ENCODE data around the gene ARHGAP33. TPM values are rescaled to one million over a fixed set of nuclear protein-coding genes. Genes with fewer than 3 reads are reported as not detected.

ARHGAP33 gene
- total RNA-seq = 5.9 and 6.3 TPM in 2 replicates

DNA sequence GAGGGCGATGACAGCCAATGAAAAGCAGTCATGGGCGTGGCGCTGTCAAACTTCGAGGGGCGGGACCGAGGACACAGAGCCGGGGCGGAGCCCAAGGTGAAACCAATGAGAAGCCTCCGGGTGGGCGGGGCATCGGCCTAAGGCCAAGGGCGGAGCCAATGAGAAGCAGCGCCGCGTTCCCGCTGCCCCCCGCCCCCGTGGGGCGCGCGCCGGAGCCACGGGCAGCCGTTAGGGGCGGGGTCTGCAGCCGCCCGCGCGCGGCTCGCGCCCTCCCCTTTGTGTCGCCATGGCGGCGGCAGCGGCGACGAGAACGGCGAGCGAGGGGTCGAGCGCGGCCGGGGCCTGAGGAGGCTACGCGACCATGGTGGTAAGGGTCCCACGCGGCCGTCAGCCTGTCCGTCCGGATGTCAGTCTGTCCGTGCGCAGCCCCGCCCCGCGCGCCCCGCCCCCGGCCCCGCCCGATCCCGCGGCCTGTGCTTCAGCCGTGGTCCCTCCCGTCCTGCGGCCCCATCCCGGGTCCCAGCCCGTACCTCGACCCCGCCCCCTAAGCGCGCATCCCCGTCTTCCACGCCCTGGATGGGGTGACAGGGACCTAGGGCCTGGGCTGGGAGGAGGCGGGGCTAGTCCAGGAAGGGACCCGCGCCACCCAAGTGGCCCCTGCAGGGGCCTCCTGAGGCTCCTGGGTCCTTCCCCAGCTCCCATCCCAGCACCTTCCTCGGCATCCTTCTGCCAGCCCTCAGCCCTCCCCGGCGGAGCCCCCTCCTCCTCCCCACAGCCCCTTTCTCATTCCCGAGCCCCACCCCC, at the start of gene ARHGAP33:
TSS of gene ARHGAP33 (plus strand) at position 267 of the 804 bp plus-strand sequence. CDS start at position 362, 95 bp downstream.

GRCh38 chr19:35742121-35742724, 33.1 kb upstream of the ARHGAP33 start, which contains the start of gene IGFLR1:
Gene IGFLR1, minus strand, starts transcription at chr19:35742452. Its CDS starts 1,272 bp downstream, at chr19:35741180.

DNA sequence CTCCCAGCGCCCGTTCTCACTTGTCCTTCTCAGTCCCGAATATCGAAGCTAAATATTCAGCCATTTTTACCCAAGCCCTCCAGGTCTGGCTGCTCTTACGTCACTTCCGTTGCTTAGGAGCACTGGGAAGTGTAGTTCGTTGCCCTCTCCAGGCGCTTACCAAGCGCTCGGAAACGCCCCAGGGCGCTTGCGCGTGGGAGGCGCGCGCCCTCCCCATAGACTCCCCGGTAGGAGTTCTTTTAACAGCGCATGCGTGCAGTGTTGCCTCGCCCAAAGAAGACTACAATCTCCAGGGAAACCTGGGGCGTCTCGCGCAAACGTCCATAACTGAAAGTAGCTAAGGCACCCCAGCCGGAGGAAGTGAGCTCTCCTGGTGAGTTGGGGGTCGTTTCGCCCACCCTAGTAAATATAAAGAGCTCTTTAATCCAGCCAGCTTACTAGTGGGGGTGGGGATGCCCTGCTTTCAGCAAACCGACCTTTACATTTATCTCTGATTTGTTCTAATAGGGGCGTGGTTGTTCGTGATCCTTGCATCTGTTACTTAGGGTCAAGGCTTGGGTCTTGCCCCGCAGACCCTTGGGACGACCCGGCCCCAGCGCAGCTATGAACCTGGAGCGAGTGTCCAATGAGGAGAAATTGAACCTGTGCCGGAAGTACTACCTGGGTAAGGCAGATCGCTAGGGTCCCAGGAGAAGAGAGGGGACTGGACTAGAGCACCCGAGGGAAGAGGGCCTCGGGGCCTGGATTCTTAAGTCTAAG, 29.9 kb upstream of the ARHGAP33 start, which contains the start of the genes PSENEN and U2AF1L4:
TSS of gene PSENEN (plus strand) at position 324 of the 759 bp plus-strand sequence. CDS start at position 604, 280 bp downstream.
TSS of gene U2AF1L4 (minus strand) at position 91 of the 759 bp plus-strand sequence. CDS start at position 64, 27 bp downstream.

DNA sequence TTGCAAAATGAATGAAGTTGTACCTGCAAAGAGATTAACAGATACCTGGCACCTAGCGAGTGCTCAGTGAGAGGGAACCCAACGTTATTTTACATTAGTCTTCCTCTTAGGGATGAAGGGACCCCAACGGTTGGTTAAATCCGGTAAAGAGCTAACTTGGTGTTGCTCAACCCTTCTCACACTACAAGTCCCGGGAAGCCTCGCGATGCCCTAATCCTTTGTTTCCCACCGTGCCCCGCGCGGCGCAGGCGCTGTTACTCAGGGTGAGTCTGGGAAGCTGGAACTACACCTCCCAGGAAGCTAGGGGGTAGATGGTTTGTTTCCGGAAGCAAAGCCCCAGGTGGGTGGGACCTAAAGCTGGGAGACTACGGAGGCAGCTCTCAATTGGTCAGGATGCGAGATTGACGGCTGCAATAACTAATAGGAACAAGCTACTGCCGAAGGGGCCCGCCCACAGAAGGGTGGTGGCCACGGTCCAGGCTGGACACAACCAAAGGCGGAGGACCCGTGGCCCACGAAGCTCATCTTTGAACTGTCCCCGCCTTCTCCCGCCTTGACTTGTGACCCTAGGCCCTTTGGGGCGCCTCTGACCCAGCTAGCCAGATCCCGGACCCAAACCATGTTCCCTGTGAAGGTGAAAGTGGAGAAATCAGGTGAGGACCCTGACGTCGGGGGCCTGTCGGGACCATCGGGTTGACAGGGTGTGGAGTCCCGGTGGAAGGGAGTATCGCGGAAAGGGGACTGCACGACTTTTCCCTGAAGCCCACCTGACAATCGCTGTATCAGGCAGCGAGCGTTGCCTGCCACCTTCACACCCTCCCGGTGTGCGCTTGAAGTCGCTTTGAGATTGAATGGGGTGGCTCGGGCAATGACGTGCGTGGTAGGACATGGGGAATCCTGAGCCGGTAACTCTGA, 27.0 kb upstream of the ARHGAP33 start, which contains the start of gene LIN37:
TSS of gene LIN37 (plus strand) at position 471 of the 915 bp plus-strand sequence. CDS start at position 620, 149 bp downstream.

GRCh38 chr19:35756377-35757230, 18.8 kb upstream of the ARHGAP33 start, which contains the start of gene HSPB6:
Gene HSPB6, minus strand, starts transcription at chr19:35757029. Its CDS starts 21 bp downstream, at chr19:35757008.

DNA sequence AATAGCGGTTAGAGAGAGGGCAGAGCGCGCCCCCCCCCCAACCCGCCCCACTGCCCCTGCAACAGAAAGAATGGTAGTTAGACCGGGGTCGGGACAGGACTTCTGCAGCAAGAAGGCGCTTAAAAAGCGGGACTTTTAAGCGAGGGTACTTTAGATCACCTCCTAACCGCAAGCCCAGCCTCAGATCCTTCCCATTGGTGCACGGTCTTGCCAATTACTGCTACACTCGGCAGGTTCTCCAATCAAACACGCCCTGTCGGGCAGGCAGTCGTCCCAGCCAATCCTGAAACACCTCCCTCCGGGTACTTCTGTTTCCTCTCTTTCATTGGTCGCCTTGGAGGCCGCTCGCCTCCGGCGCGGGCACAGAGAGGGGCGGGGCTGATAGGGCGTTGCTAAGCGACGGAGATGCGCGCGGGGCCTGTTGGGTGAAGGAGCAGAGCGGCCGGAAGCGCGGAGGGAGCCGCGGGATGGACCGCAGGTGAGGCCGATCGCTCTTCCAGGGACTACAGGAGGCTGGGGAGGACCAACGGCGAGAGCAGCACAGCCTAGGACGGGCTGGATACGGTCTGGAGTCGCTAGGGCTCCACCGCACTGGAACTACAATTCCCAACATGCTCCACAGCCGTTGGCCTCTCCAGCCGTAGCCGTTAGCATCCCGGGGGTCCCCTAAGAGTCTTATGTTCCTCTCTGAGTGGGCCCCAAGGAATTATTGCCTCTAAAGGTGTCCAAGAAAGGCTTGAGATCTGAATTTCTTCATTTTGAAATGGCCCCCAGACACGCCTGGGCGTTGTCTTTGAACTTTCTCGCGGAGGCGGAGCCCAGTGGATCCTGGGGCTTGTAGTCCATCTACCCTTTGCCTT, 17.4 kb upstream of the ARHGAP33 start, which contains the start of gene PROSER3:
TSS of gene PROSER3 (plus strand) at position 428 of the 860 bp plus-strand sequence. CDS start at position 468, 40 bp downstream.

GRCh38 chr19:35812220-35813042, 37.1 kb downstream of the ARHGAP33 start, which contains the start of gene PRODH2:
Gene PRODH2, minus strand, starts transcription at chr19:35812845. Its CDS starts 40 bp downstream, at chr19:35812805.

Other genes starting within 250 kb of the ARHGAP33 start
- gene SBSN, start 247.3 kb upstream of the ARHGAP33 start, total RNA-seq = 4.3 and 13.6 TPM in 2 replicates
- under 0.01 TPM in 1 of 2 replicates, not detected in the other for gene GAPDHS, start 242.1 kb upstream of the ARHGAP33 start, total RNA-seq
- 85.2 and 116 TPM in 2 replicates for gene TMEM147, start 229.9 kb upstream of the ARHGAP33 start, total RNA-seq
- not detected in 2 replicates for gene ATP4A, start 211.9 kb upstream of the ARHGAP33 start, total RNA-seq
- gene PMIS2, start 189.4 kb upstream of the ARHGAP33 start, total RNA-seq = not detected in 2 replicates
- 6.6 and 12.5 TPM in 2 replicates for gene HAUS5, start 162.8 kb upstream of the ARHGAP33 start, total RNA-seq
- gene RBM42, start 146.5 kb upstream of the ARHGAP33 start, total RNA-seq = 42.0 and 43.0 TPM in 2 replicates
- gene ETV2, start 133.8 kb upstream of the ARHGAP33 start, total RNA-seq = 0.37 and 0.39 TPM in 2 replicates
- 156 and 265 TPM in 2 replicates for gene COX6B1, start 127.2 kb upstream of the ARHGAP33 start, total RNA-seq
- gene UPK1A, start 109.0 kb upstream of the ARHGAP33 start, total RNA-seq = not detected in 2 replicates
- gene ZBTB32, start 71.0 kb upstream of the ARHGAP33 start, total RNA-seq = not detected in 2 replicates
- gene KMT2B, start 57.6 kb upstream of the ARHGAP33 start, total RNA-seq = 7.3 and 7.8 TPM in 2 replicates
- 1.6 and 2.9 TPM in 2 replicates for gene IGFLR1, start 33.1 kb upstream of the ARHGAP33 start, total RNA-seq
- gene U2AF1L4, start 30.1 kb upstream of the ARHGAP33 start, total RNA-seq = 4.5 and 5.5 TPM in 2 replicates
- gene PSENEN, start 29.9 kb upstream of the ARHGAP33 start, total RNA-seq = 12.5 and 14.7 TPM in 2 replicates
- gene LIN37, start 27.0 kb upstream of the ARHGAP33 start, total RNA-seq = 14.3 and 16.2 TPM in 2 replicates
- gene HSPB6, start 18.5 kb upstream of the ARHGAP33 start, total RNA-seq = 21.3 and 48.9 TPM in 2 replicates
- 7.7 and 12.7 TPM in 2 replicates for gene PROSER3, start 17.4 kb upstream of the ARHGAP33 start, total RNA-seq
- gene PRODH2, start 37.3 kb downstream of the ARHGAP33 start, total RNA-seq = not detected in 2 replicates
- not detected in 2 replicates for gene NPHS1, start 76.9 kb downstream of the ARHGAP33 start, total RNA-seq
- under 0.01 TPM in 1 of 2 replicates, not detected in the other for gene KIRREL2, start 81.3 kb downstream of the ARHGAP33 start, total RNA-seq
- gene APLP1, start 93.0 kb downstream of the ARHGAP33 start, total RNA-seq = 0.37 and 1.2 TPM in 2 replicates
- 4.4 and 6.1 TPM in 2 replicates for gene NFKBID, start 125.0 kb downstream of the ARHGAP33 start, total RNA-seq
- gene HCST, start 127.0 kb downstream of the ARHGAP33 start, total RNA-seq = 0.37 and 0.59 TPM in 2 replicates
- gene TYROBP, start 132.7 kb downstream of the ARHGAP33 start, total RNA-seq = not detected in 2 replicates
- gene LRFN3, start 160.8 kb downstream of the ARHGAP33 start, total RNA-seq = 3.9 and 4.0 TPM in 2 replicates
- 14.9 and 18.0 TPM in 2 replicates for gene SDHAF1, start 219.6 kb downstream of the ARHGAP33 start, total RNA-seq
- under 0.01 TPM in 1 of 2 replicates, not detected in the other for gene SYNE4, start 233.2 kb downstream of the ARHGAP33 start, total RNA-seq
- gene ALKBH6, start 238.6 kb downstream of the ARHGAP33 start, total RNA-seq = 12.7 and 14.3 TPM in 2 replicates